Measurements from ENCODE around the gene FGFBP3.

FGFBP3 gene, protein sequence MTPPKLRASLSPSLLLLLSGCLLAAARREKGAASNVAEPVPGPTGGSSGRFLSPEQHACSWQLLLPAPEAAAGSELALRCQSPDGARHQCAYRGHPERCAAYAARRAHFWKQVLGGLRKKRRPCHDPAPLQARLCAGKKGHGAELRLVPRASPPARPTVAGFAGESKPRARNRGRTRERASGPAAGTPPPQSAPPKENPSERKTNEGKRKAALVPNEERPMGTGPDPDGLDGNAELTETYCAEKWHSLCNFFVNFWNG

DNA sequence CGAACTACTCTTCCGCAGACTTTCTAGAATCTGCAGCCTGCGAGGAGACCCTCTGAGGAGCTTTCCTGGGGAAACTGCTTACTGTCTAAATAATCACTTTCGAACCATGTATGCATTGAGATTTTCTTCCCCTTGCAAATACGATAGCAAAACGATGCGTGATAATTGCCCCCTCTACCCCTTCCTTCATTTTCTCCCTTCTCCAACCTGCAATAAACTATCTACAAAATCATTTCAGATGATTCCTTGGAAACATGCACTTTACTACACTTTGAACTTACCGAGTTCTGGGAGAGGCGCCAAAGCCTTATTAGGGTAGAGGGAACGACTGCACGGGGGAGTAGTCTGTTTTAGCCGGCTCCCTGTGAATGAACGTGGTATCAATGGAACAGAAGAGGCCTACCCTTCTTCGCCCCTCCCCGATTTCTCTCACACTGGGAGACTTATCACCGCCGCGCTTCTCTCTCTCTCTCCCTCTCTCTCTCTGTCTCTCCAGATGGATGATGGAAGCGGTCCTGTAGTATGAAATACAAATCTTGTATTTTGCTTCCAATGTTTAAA lies at the start of gene FGFBP3:
TSS of gene FGFBP3 (minus strand) at position 370 of the 561 bp plus-strand sequence. CDS start 517 bp downstream, outside the sequence.
- DNase-seq (ENCODE audit: low read depth) = no peak

DNA sequence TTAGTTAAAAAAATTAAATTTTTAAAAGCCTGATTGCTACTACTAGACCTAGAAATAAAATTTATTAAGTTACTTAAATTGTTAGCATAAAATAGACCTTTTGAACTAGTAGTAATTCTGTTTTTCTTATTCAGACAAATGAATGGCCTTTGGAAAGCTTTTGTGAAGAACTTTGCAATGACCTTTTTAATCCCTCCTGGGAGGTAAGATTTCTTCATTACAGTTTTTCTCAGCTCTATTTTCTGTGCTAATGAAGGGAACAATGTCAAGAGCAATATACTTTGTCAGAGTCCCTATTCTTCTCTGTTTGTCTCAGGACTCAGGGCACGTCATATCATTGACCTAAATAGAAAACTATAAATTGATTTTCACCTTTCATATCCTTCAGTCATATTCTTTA lies 47.8 kb upstream of the FGFBP3 start:
- DNase-seq (ENCODE audit: low read depth) = no peak

DNA sequence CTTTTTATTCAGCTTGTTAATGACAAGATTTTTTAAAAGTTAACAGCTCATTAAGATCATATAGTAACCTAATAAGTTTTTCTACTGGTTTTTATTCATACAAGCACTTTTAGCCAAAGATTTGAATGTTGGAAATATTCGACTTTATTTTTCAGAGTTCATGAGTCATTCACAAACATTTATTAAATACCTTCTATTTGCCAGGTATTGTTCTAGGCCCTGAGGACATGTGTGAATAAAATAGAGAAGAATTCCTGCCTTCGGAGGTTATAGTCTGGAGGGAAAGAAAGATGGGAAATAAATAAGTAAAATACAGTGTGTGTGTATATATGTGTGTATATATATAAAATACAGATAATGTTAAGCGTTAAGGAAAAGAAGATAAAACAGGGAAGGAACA lies 45.8 kb upstream of the FGFBP3 start:
- DNase-seq (ENCODE audit: low read depth) = no peak

DNA sequence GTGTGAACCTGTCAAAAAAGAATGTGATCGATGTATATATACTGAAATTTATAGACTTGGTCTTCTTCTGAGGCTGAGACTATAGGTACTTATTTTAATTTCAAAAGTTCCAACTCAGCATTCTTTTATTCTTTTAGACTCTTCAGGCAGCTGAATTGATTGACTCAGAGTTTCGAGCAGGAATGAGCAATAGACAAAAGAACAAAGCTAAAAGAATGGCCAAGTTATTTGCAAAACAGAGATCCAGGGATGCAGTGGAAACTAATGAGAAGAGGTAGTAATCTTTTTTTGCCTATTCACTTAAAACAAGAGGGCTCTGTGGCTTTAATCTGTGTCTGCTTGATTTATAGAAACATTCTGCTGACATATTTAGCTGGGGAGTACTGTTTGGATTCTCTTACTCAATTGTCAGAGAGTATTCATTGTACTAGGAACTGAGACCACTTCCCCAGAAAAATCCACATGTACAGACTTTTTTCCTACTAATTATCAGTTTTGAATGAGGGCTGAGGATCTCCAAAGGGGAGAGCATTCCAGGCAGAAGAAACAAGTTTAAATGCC lies 44.4 kb upstream of the FGFBP3 start:
- no peak for DNase-seq (ENCODE audit: low read depth)

DNA sequence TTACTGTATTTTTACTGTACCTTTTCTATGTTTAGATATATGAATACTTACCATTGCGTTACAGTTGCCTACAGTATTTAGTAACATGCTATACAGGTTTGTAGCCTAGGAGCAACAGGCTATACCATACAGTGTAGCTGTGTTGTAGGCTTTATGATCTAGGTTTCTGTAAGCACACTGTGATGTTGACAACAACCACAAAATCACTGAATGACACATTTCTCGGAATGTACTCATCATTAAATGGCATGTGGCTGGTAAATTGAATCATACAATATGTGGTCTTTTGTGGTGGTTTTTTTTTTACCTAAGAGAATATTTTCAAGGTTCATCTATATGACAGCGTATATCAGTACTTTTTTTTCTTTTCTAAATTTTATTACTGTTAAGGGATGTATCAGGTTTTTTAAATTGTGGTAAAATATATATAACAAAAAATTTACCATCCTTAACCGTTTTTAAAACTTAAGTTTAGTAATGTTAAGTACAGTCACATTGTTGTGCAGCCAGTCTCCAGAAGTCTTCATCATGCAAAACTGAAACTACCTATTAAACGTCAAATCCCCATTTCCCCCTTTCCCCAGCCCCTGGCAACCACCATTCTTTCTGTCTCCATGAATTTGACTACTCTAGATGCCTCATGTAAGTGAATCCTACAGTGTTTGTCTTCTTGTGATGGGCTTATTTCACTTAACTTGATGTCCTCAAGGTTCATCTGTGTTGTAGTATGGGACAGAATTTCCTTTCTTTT lies 35.8 kb upstream of the FGFBP3 start:
- peak; percentile 26 for DNase-seq (ENCODE audit: low read depth)

DNA sequence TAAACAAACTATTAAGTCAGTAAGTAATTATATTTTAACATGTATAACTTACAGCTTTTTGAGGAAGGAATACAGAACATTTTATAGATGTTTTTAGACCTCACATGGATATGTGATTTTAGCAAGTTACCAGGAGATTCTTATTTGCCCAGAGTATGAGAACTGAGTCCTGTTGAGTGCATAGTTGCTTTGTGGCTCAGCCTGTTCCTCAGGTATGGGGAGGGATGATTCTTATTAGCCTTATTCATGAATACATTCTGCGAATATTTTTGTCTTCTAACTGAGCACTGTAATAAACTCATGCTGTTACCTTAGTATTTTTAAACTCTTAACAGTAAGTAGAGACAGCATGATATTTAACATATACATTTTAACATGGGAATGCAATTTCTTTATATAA lies 32.1 kb upstream of the FGFBP3 start:
- DNase-seq (ENCODE audit: low read depth) = no peak

DNA sequence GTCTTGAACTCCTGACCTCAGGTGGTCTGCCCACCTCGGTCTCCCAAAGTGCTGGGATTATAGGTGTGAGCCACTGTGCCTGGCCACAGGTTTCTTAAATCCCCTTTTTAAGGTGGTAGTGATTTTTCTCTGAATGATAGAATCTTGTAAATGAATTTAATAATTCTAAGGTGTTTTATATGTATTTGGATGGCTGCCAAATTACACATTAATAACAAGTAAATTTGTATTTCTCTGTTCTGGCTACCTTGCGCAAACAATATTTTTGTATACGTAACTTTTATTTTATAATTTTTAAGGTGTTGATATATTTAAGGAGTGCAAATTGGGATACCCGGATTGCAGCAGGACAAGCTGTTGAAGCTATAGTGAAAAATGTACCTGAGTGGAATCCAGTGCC lies 30.4 kb upstream of the FGFBP3 start:
- no peak for DNase-seq (ENCODE audit: low read depth)

DNA sequence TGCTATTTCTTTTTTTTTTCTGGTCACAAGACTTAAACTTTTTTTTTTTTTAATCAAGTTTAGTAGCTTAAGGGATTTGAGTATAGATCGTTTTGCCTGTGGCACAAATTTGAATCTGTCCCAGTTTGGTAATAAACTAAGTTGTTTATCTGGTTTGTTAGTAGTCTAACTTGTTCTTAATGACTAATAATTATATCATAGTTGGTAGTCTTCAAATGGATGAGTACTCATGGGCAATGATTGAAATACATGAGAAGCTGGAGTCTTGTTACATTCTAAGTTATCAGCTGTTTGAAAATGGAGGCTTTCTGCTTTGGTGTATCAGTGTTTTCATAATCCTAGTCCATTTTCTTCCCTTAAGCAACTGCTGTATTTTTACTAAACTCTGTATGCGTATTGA lies 26.6 kb upstream of the FGFBP3 start:
- DNase-seq (ENCODE audit: low read depth) = no peak

DNA sequence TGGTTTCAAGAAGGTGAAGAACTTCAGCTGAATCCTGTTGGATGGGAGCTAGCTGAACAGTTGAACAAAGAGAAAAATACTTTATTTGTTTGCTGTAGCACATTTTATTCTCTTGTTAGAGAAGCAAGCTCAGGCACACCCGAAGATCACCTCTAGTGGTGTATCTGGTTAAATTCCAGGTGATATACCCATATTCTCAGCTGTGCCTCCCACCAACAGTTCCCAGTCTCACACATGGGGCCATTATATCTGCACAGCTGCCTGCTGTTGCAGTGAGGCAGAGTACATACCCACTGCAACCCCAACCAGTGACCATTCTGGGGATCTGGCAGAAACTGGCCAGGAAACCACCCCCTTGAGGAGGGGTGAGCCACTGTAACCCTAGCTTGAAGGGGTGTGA lies 23.5 kb upstream of the FGFBP3 start:
- no peak for DNase-seq (ENCODE audit: low read depth)

DNA sequence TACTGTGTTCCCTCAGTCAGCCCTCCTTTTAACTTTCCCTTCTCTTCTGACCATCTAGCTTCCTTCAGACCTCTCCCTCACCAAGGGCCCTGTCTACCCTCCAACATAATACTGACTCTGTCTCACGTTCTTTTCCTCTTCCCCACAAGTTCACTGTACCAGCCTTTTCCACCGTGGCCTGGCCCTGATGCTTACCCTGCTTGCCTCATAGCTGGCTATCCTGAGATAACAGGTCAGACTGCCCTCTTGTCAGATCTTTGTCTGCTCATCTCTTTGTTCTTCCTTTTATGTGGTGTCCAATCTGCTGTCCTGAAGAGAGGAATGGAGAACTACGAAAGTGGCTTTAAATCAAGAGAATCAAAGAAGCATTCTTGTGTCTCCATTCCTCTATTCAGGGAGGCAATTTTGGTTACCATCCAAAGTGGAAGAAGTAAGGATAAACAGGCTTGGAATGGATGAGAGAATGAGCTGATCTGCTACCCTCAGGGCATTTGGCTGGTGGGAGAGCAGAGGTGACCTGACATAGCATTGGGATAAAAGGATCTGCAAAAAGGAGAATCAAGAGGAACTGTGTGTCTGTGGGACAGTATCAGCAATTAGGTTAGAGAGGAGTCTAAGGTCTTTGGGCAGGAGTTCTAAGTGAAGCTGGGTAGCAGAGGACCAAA lies 22.4 kb upstream of the FGFBP3 start:
- DNase-seq (ENCODE audit: low read depth) = no peak

DNA sequence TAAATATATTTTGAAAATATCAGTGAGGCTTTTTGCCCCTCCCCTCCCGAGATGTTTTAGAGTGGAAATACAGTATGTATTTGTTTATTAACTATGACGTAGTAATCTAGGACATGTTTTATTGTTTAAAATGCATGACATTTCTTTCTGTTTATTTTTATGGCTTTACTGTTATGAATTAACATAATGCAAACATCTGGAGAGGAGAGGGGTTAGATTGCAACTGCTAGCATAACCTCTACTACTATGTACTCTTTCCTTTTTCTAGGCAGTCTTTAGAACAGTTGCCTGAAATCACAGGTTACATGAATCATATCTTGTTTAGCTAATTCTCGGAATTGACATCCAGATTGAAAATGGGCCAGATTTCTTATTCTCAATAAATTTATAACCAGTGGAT lies 21.7 kb upstream of the FGFBP3 start:
- DNase-seq (ENCODE audit: low read depth) = no peak

DNA sequence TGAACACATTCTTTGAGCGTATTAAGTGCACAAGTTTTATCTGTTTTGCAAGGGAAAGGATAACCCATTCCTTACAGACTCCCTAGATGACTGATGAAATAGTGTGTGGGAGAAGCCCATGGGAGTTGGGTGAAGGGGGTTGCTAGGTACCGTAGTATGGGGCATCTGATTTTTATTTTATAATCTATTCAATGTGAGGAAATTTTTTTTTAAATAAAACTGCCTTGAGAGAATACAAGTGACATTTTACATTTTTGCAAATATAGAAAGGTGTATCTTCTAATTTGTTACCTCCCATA lies 15.7 kb upstream of the FGFBP3 start:
- DNase-seq (ENCODE audit: low read depth) = no peak

DNA sequence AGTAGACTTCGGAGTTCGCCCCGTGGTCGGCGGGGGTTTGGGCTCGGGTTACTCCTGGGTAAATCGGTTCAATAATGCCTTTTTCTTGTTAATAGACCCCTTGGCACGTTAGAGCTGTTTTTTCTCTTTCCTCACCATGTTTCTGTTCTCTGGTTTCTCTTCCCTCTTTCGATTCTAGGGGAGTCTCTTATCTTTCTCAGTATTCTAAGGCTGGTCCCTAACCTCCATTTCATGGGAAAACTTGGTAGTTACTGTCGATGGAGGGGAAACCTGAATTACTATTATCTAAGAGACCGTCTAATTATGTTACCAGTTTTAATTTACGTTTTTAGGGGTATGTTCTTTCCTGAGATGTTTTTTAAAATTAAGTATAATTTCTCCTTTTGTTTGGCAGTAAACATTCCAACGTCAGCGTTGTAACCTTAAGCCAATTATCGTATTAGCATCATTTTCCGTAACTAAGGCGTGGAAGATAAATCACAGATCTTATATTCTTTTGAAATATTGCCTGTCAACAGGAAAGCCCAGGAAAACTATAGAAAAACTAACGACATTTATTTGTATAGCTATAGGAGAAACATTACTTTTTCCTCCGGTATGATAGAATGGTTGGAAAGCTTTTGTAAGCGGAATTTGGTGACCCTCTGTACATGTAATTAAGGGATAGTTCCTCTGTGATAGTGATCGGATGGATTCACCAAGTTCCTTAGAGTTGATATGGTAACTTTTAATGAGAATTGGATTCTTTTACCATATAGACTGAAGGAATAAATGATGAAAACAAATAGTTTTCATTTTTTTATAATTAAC lies 15.1 kb upstream of the FGFBP3 start:
- no peak for DNase-seq (ENCODE audit: low read depth)

DNA sequence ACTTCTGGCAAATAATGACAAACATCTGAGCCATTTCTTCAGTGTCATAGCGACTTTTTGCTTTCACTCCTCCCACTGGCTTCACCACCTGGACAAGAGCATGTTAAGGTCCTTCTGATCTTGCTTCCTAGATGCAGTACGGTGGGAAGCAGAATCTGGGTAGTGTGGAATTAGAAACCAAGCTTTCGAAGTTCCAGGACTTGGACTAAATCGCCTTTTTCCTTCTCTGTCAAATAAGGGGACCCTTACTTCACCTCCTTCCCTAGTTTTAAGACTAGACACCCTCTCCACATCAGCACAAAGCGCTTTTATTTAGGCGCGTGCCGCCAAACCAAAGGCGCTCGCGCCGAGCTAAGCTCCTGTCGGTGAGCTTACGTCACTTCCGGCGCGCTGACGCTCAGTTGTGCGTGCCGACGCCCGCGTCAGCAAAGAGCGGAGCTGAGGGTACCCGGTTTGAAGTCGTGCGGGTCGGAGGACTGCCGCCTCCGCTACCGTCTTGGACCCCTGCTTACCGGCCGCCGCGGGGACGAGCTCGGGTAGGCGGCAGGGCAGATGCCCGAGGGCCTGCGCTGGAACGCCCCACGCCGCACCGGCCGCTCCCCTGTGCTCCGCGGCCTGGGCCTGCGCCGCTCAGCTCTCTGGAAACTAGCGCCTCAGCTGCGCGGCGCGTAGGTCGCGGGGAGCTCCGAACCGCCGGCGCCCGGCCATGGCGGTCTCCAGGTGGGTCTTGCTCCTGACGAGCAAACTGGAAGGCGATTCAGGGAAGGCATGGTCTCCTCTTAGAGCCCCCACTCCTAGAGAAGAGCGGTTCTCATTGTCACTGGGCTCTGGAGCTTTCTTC lies 14.3 kb upstream of the FGFBP3 start, which contains the start of gene BTAF1:
TSS of gene BTAF1 (plus strand) at position 400 of the 841 bp plus-strand sequence. CDS start at position 707, 307 bp downstream.
- DNase-seq (ENCODE audit: low read depth) = peak; percentile 79

DNA sequence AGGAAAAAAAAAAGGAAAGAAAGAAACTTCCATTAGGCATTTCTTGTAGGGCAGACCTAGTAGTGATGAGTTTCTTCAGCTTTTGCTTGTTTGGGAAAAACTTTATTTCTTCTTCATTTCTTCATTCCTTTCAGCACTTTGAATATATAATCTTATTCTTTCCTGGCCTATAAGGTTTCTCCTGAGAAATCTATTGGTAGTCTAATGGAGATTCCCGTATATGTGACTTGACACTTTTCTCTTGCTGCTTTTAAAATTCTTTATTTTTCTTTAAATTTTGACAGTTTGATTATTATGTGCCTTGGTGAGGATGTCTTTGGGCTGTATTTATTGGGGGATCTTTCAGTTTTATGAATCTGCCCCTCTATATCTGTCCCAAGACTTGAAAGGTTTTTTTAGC lies 10.4 kb upstream of the FGFBP3 start:
- DNase-seq (ENCODE audit: low read depth) = no peak

DNA sequence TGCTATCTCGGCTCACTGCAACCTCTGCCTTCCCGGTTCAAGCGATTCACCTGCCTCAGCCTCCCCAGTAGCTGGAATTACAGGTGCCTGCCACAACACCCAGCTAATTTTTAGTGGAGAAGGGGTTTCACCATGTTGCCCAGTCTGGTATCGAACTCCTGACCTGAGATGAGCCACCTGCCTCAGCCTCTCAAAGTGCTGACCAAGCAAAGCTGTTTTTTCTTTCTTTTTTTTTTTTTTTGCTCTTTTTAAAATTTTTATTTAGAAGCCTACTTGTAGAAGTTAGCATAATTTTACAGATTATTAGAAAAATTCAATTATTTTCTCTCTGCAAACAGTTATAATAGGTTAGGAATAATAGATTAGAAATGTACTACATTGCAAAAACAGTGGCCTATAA lies 1.2 kb upstream of the FGFBP3 start:
- DNase-seq (ENCODE audit: low read depth) = no peak

DNA sequence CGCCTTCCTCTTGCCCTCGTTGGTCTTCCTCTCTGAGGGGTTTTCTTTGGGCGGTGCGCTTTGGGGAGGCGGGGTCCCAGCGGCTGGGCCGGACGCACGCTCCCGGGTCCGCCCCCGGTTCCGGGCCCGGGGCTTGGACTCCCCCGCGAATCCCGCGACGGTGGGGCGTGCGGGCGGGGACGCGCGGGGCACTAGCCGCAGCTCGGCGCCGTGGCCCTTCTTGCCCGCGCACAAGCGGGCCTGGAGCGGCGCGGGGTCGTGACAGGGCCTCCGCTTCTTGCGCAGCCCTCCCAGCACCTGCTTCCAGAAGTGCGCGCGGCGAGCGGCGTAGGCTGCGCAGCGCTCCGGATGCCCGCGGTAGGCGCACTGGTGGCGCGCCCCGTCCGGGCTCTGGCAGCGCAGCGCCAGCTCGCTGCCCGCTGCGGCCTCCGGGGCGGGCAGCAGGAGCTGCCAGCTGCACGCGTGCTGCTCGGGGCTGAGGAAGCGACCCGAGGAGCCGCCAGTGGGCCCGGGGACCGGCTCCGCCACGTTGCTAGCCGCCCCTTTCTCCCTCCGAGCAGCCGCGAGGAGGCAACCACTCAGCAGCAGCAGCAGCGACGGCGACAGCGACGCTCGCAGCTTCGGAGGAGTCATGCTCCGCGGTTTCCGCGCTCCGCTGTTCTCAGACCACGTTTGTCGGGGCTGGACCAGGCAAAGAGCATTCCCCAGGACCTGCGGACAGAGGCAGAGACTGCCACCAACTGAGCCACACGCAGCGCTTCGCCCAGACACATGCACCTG lies 759 bp downstream of the FGFBP3 start:
- DNase-seq (ENCODE audit: low read depth) = peak; percentile 34

DNA sequence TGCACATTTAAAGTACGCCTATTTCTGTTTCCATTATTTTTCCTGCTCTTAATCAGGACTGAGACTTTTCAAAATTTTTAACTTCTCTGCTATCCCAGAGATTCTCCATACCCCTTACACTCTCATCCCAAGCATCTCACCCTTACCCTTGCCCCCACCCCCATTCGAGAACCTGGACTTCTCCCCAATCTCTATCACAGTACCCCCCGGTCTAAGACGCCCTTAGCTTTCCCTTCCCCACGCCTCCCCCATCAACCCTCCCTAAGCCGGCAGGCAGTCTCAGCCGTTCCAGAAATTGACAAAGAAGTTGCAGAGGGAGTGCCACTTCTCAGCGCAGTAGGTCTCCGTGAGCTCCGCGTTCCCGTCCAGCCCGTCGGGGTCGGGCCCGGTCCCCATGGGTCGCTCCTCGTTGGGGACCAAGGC lies 1.4 kb downstream of the FGFBP3 start:
- no peak for DNase-seq (ENCODE audit: low read depth)

DNA sequence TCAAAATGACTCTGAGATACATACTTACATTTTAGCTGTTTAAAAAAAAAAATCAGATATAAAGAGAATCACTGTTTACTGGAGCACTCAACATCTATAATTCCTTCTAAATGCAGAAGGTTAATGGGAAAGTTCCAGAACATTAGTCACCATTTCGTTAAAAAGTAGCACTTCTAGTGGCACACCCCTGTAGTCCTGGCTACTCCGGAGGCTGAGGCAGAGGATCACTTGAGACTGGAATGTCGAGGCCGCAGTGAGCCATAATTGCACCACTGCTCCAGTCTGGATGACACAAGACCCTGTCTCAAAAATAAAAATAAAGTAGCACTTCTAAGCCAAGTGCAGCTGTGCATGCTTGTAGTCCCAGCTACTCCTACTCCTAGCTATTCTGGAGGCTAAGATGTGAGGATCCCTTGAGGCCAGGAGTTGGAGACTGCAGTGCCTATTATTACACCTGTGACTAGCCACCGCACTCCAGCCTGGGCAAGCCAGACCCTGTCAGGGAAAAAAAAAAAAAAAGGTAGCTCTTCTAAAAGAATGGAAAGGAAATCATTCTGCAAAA lies 2.2 kb downstream of the FGFBP3 start:
- no peak for DNase-seq (ENCODE audit: low read depth)

Data from GM04504 (cell line).